HG03565 (cell line): ENCODE data around the gene IGFBP7.
A peak's percentile ranks its signal among the peaks of the same experiment; 100 is the strongest.

Experiments
- ATAC-seq: cut with Tn5 transposase; IDR thresholded peaks from one replicate; pipeline ENCODE4 v1.9.1; 2021; ENCODE audit warnings: mild to moderate bottlenecking, moderate library complexity; ENCODE audit not compliant: unreplicated experiment

The IGFBP7 gene

DNA sequence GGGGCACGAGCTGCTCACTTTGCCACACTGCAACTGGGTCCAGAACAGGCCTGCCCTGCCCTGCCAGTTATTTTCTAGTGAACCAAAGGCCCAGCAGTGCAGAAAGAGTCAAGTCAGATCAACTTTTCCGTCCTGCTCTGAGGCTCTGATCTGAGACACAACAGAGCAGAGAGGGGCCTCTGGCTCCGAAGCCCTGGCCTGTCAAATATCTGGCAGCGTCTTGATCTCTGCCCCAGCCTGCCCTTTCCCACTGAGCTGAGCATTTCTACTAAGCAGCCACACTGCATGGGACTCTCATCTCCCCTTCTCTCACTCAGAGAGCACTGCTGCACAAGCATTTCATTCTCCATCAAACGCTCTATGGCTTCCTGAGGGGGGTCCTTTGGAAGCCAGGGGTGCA lies 11.8 kb downstream of the IGFBP7 start:
- ATAC-seq = no peak

DNA sequence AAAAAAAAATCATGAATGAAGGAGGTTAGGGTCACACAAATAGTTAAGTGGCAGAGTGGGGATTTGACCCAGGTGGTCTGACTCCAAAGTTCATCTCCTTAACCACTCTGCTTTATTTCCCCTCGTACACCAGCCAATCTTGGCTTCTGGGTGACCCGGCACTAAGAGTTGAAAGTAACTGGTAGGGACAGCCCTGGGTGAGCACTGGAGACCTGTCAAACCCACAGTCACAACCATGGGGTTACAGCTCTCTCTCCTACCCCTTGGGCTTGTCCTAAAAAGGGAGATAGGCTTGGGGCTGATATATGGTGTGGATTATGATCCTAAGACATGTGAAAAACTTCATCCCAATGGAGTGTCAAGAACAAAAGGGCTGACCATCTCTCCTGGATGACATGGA lies 12.5 kb downstream of the IGFBP7 start:
- ATAC-seq = no peak

DNA sequence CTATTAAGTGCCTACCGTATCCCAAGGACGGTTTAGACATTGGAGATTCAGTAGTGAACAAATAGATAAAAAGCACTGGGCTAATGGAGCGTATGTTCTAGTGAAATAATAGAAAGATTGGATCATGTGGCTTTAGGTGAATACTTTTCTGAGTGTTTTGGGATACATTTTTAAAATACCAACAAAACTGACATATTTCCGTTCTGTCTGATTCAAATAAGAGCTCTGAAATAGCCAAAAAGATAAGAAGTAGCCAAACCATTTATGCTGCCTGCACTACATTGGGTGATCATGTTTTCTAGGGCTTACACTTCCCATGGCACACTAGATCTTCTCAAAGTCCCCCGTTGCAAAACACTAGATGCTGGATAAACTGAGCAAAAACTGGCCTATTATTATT lies 14.2 kb downstream of the IGFBP7 start:
- no peak for ATAC-seq

DNA sequence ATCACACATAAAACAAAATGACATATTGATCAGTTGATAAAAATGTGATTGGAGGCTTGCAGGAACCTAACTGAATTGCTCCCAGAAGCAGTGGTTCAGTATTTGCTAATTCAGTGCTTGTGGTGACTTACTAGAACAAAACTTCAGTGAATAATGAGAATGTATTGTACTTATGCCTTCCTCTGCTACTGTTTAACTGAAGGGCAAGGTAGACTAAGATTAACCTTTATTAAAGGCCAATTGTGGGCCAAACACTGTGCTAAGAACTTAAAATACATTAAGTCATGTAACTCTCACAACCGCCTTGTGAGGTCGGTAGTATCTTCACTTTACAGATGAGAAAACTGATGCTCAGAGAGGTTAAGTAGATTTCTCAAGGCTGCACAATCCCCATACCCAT lies 14.9 kb downstream of the IGFBP7 start:
- no peak for ATAC-seq

DNA sequence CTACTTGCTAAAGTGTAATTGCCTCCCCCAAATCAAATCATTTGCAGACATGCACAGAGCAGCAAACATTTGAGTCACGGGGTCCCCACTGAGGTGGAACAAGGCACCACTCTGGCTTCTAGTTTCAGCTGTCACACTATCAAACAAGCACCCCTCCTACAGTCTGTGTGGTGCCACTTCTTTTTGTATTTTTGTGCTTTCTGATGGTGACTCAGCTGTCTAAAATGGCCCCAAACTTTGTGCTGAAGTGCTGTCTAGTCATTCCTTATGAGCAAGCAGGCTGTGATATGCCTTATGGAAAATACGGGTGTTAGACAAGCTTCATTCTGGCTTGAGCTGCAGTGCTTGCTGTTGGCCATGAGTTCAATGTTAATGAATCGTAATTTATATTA lies 15.4 kb downstream of the IGFBP7 start:
- no peak for ATAC-seq

DNA sequence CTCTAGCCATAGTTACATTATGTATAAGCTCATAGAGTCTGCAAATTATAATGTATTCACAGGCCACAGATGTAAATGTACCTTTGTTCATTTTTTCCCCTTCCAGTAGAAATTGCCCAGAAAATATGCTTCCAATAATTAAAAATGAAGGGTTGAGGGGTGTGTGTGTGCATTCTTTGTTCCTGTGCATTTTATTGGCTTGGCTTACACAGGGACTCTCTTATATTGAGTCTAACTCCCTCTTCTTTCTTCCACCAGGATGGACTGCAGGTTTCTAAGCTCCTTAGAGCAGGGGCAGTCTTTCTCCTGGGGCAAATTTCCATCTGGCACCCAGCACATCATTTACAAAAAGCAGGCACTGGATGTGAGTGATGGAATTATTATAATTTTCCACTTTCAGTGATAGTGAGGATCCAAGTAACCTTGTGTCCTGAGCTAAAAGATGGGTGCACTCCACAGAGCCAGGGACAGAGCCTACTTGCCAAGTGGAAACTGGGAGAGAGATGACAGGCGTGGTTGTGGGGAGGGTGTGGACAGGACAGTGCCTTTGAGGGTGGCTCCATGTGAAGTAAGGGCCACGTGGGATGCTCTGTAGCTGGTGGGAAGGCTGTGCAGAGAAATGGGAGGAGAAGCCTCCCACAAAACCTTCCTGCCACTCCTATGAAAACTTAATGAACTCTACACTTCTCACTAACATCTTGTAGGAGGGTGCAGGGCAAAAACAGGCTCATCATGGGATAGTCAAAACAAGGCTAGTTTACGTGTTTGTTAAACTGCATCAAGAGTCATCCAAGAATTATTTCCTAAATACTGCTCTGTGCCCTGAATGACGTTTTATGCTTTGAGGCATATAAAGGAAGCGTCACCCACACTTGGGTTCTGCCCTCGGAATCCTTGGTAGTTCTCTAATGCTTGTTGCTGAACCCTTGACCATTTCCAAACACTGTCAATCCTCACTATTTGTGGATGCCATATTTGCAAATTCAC lies 16.0 kb downstream of the IGFBP7 start:
- ATAC-seq = no peak

DNA sequence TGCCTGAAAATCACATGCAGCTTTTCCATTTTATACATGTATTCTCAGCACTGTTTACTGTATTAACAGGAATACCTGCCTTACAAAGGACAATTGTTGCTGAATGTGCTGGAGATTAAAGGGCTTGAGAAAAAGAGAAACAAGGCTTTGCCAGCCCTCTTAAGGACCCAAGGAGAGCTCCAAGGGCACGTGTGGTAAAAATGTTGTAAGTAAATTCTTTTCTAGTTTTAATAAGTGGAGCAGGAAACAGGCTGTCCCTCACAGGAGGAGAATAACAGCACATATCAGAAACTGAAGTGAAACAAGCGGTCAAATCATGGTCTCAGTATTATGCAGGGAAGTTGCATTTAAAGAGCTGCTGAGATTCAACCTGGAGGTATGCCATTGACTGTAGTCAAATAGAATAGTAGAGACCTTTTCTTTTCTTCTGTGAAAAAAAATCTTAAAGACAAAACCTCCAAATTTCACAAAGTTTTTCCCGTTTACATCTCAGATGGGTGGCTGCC lies 18.5 kb downstream of the IGFBP7 start:
- peak; percentile 91 for ATAC-seq

DNA sequence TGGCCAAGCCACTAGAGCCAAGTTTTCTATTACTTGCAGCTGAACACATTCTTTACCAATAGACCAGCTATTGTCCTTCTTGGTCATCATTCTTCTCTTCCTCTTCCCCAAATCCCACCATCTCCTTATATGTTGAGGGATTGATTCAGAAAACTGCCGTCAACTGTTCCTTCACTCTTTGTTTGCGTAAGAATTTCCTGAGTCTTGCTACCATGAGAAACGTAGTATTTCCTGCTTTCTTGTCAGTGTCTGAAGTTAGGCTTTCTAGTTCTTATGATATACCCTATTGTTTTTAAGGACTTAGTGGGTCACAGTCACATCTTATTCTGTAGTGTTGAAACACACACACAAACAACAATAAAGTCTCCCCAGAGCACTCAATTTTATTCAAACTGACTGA lies 20.1 kb downstream of the IGFBP7 start:
- ATAC-seq = no peak

DNA sequence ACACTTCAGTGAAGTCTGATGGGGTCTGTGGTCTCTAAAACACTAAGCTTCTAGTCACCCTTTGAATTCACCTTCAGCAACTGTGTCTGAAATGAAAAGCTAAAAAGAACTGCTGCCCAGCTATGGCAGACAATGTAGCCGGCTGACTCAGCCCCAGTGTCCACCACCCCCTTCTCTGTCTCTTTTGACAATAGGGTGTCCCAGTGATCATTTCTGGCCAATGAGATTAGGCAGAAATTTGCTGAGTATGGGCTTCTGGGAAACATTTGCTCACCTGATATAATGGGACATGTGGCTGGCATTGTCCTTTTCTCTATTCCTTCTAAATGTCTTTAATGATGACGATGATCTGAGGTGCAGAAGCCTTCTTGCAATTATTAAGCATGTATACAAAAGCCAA lies 20.6 kb downstream of the IGFBP7 start:
- no peak for ATAC-seq

DNA sequence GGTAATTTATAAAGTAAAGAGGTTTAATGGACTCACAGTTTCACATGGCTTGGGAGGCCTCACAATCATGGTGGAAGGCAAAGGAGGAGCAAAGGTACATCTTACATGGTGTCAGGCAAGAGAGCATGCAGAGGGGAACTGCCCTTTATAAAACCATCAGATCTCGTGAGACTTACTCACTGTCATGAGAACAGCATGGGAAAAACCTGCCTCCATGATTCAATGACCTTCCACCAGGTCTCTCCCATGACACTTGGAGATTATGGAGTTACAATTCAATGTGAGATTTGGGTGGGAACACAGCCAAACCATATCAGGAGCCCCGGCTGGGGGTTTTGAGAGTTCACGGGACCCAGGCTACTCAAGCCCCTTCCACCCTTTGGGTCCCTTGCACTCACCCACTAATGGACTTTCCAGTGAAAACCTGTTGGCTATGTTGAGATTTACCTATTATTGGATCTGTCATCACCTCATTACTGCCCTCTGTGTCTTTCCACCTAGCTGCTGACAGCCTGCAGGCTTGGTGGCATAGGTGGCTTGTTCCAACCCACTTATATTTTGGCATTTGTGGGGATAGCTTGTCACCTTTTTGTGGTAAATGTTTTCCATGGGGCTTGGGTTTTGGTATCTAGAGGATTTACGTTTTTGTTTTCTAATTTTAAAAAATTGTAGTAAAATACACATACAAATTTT lies 24.0 kb downstream of the IGFBP7 start:
- no peak for ATAC-seq

DNA sequence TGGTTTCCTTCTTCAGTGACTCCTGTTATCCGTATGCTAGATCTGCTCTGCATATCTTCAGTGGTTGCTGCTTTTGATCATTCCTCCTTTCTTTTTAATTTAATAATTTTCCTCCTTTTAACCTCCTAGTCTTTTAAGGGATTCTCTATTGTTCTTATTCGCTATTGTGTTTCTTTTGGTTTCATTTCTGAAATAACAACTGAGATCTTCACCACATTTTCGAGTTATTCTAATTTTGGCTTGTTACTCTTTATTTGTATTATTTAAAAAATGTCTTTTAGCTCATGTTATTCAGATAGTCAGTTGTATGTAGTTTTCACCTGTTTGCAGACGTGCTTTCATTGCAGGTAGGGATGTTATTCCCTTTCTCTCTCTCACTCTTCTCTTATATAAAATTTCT lies 24.9 kb downstream of the IGFBP7 start:
- no peak for ATAC-seq

DNA sequence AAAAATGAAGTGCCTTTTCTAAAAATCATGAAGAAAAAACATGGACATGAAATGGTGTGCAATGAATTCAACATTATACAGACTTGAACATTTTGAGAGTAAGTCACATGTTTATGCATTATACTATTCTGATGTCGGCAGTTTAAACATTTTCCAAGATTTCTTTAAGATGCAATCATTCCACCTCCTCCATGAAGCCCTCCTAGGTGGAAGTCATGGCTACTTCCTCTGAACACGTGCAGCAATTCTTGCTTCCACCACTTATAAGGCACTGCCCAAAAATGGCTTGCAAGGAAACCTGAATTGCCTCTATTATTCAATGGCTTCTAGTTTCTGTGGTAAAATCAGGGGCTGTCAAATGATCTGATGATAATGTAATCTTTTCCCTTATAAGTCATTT lies 25.8 kb downstream of the IGFBP7 start:
- ATAC-seq = no peak

DNA sequence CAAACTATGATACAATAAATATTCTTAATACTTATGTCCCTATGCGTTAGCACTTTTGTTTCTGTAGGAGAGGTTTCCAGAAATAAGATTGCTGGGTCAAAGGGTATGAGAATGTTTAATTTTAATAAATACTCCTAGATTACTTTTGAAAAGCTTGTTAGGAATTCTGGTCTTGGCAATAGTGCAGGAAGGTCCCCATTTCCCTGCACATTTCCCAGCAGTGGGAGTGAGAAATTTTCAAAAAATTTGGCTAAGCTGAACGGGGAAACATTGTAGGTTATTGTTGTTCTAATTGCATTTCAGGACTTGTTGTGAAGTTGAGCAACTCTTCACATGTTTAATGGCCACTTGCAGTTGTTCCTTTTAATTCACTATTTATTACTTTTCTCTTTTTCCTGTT lies 27.1 kb downstream of the IGFBP7 start:
- ATAC-seq = no peak

DNA sequence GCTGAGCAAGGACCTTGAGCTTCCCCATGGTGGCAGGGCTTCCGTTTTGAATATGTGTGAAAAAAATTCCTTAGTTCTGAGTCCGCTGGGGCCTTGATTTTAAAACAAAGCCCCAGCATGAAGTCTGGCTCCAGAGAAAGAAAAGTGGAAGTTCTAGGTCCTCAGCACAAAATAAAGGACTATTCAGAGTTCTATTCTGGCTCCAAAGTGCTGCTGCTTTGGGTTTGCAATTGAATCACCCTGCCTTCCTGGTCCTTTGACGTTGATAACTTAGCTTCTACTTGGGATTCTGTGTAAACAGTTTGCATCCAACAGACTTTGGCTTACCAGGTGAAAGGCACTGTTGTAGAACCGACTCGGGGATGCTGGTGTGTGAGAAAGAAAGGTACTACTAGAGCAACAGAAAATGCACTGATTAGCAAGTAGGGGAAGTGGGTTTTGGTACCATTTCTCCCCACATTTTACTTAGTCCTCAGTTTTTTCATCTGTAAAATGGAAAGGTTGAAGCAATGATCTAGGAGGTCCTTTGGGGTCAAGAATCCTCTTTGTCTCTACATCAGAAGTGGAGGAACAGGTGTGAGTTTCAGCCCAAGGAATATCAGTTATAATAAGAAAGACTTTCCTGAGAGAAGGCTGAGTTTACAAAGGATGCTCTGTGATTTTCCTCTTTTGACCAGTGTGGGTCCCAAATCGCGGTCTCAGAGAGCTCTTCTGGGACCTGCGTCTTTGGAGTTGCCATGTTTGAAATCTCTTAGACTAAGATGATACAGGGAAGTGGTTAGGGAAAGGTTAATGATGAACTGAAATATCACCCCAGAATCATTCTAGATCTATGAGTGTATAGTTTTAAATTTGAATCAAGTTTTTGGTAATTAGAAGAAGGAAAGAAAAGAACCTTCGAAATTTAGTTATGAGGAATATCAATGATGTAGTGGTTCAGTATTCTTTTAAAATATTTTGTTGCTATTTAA lies 28.2 kb downstream of the IGFBP7 start:
- ATAC-seq = no peak

DNA sequence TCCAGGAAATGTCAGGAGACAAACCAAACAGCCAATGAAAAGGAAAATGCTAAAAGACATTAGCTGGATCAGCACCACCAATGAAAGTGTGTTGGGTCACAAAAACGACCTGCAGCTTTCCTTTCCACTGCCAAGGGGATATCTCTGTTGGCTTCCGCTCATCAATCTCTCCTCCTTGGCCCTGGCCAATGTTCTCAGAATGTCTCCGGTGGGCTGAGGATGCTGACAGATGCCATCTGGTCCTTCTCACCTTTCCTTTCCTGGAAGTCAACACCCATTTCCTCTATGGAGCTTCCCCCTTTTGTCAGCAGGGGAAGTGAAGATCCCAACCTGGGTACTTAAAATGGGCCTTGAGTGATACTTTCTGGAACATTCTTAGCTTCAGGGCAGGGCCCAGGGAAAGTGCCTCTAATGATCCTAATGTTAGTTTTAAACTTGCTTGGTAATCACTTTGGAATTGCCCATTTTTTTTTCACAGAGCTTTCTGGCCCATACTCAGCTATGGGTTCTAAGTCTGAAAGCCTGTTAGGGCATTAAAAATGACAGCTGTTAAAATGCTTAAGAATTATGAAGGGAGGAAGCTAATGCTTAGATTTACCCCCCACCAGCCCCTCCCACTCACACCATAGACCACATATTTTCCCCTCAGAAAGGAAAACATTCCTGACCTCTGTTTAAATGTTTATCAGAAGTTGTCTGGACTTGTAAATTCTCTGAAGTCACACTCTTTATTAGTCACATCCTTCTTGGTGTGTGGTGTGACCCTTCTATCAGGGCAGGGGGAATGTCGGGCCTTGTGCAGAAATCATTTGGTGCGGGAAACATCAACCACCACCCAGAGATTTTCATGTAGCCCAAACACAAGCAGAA lies 29.2 kb downstream of the IGFBP7 start:
- no peak for ATAC-seq

DNA sequence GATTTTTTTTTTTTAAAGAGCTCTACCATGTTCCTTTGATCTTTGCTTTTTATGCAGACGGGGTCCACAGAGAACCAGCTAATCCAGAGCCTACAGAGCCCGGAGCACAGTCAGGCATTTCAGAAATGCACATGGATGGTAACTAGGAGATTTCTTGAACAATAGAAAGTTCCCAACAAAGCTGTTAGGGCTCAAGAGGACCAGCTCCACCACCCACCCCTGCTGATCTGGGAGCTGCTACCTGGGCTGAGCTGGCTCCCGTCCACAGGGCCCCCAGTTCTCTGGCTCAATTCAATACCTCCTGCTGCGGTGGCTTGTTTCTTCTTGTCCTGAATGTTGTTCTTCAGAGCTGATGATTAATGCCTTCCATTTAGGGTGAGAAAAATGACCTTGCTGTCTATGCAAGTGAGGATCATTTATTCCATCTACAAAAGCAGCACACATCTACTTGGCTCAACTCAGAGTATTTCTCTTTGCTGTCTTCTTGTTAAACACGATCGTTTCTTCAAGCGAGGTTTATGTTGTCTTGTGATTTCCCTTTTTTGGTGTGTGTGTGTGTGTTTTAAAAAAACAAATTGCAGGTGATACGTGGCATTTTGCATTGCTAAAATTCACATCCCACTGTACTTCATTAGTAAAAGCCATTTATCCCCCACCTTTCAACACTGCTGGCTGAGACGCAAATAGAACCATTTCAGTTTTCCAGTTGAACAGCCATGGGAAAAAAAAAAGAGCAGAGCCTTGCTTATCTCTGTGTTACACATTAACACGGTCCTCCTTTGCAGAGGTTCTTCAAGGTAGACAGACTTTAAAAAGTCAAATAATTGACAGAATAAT lies 31.3 kb downstream of the IGFBP7 start:
- no peak for ATAC-seq

DNA sequence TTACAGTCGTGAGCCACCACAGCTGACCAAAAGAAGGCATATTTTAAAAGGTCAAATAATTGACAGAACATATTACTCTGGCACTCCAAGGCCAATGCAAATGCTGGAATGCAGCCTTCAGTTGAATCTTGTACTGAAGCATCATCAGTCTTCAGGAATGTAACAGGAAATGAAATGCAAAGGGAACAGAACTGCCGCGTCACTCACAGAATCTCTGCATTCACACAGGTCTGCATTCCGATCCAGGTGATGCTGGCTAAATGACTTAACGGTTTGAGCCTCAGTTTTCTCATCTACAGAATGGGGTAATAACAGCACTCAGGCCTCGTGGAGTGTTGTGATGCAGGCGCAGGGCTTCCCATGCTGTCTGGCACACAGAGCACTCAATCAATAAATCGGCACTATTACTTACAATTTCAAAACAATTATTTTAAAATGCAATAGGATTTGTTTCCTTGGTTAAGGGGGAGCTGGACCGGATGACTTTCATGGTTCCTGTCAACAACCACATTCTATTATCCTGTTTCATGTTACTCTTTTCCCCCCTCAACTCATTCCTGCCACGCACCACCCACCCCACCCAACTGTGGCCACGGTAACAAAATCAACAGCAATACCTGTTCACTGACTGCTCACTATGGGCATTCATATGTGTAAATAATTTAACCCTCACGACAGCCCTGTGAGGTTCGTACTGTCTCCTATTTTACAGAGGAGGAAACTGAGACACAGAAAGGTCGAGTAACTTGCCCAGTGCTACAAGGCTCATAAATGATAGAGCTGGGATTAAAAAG lies 32.4 kb downstream of the IGFBP7 start:
- ATAC-seq = no peak

DNA sequence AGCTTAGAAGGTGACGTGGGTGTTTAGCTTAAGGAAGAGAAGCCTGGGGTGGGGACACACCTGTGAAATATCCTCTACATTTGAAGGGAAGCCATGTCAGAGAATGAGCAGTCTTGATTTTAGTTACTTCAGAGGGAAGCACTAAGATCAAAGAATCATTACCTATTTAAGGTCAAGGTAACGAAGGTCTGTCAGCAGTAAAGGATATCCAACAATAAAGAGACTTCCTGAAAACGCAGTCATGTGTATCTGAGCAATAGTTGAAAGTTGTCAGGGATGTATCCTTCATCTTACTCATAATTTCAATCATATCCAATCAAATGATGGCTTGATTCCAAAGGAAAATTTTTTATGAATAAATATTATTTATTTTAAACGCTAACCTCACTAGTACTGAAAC lies 33.5 kb downstream of the IGFBP7 start:
- ATAC-seq = no peak
